Measurements from ENCODE around the gene NDUFB10. TPM values are rescaled to one million over a fixed set of nuclear protein-coding genes. Genes with fewer than 3 reads are reported as not detected.

The NDUFB10 gene
- polyA plus RNA-seq, 1 of the 3 experiments (the other 2 are of a cell fraction), result 468 TPM

GRCh38 chr16:1968146-1968953 lies 9.0 kb downstream of the NDUFB10 start:
- 89% methylated on average over 39 of the region's 41 CpGs for WGBS (ENCODE audit: low lambda C conversion rate)
- H2AFZ ChIP-seq (ENCODE audit: low read depth), result no peak overlapping the region
- H3K4me3 ChIP-seq (ENCODE audit: low read depth in 2 of 2, low read length in 1 of 2), result no peak overlapping the region
- H3K9ac ChIP-seq, result no peak overlapping the region
- H3K79me2 ChIP-seq (ENCODE audit: insufficient read depth), result peaks cover 55% of the 10 kb centered on the region
- peaks cover 12% of the 10 kb centered on the region for H3F3A ChIP-seq (replicated peaks; ENCODE audit: insufficient read depth)
- TF ChIP-seq TCF12 (IDR thresholded peaks at IDR 0.05) (no peak), RAD21 (IDR thresholded peaks at IDR 0.05; ENCODE audit: low read length) (no peak), TAF1 (IDR thresholded peaks at IDR 0.05; ENCODE audit: borderline replicate concordance, low read depth, low read length) (no peak), TEAD4 (IDR thresholded peaks at IDR 0.05; ENCODE audit: borderline replicate concordance, insufficient read depth) (no peak), ELF1 (IDR thresholded peaks at IDR 0.05) (no peak), CTCF (IDR thresholded peaks at IDR 0.05) (no peak)
- POLR2A ChIA-PET, result no interaction called here
- peaks cover 0 to 22% of the 10 kb centered on the region in 2 experiments; a peak in 1 of 4 replicates for H3K4me1 ChIP-seq (ENCODE audit: control insufficient read depth in 1 of 2, insufficient read depth in 2 of 2, low read depth in 1 of 2, low read length in 1 of 2)
- H4K20me1 ChIP-seq (ENCODE audit: insufficient read depth), result peaks cover 9% of the 10 kb centered on the region
- H3K9me2 ChIP-seq, result no peaks in the 10 kb centered on the region
- peaks cover 5% of the 10 kb centered on the region in 2 experiments for H3K36me3 ChIP-seq (replicated peaks in 1 of 2; ENCODE audit: control insufficient read depth in 1 of 2, insufficient read depth in 2 of 2, low read length in 1 of 2)
- no peaks in the 10 kb centered on the region for H3K9me3 ChIP-seq
- H3K27ac ChIP-seq (ENCODE audit: low read depth in 2 of 2, low read length in 1 of 2), result no peak overlapping the region
- DNase-seq, result no peak
- no peaks in the 10 kb centered on the region for H3K27me3 ChIP-seq (ENCODE audit: insufficient read depth)
- CTCF ChIA-PET, result interaction anchor here (1.1 to 2.4 kb wide), 2 partner anchors 15 to 36 kb away, joined by 4 to 5 read pairs; partner anchors contain the start of gene GFER
- H3K4me2 ChIP-seq, result no peak overlapping the region

GRCh38 chr16:1971796-1972489 lies 12.6 kb downstream of the NDUFB10 start, which contains the start of gene TBL3:
TSS of gene TBL3 (plus strand) at chr16:1972053. CDS start at chr16:1972165, 112 bp downstream.
- DNase-seq, result peak; percentile 98
- H3K4me2 ChIP-seq, result peak within 1 kb of the TSS; percentile 87
- TF ChIP-seq MXI1 (IDR thresholded peaks at IDR 0.05; ENCODE audit: low read depth, low read length), result peak; percentile 80
- TF ChIP-seq NFIC (IDR thresholded peaks at IDR 0.05; ENCODE audit: borderline replicate concordance), result no peak
- TF ChIP-seq RAD21 (IDR thresholded peaks at IDR 0.05; ENCODE audit: low read length), result no peak
- peak; percentile 99 for TF ChIP-seq YY1 (IDR thresholded peaks at IDR 0.05; ENCODE audit: low read depth)
- TF ChIP-seq MAX (IDR thresholded peaks at IDR 0.05; ENCODE audit: low read depth), result peak; percentile 92
- peak; percentile 96 for TF ChIP-seq CHD2 (IDR thresholded peaks at IDR 0.05; ENCODE audit: low read length, partially characterized antibody)
- TF ChIP-seq TAF1 (IDR thresholded peaks at IDR 0.05; ENCODE audit: borderline replicate concordance, low read depth, low read length), result peak; percentile 80
- TF ChIP-seq ELF1 (IDR thresholded peaks at IDR 0.05), result peak; percentile 96
- TF ChIP-seq REST (IDR thresholded peaks at IDR 0.05; ENCODE audit: low read depth, low read length), result no peak; the same call in 1 of the 2 replicates
- TF ChIP-seq USF2 (IDR thresholded peaks at IDR 0.05; ENCODE audit: borderline replicate concordance, low read depth, low read length), result no peak
- no peak for TF ChIP-seq USF1 (IDR thresholded peaks at IDR 0.05; ENCODE audit: borderline replicate concordance, low read depth)
- no peak for TF ChIP-seq RXRA (IDR thresholded peaks at IDR 0.05; ENCODE audit: borderline replicate concordance, low read depth)
- no peak for TF ChIP-seq FOXM1 (IDR thresholded peaks at IDR 0.05; ENCODE audit: low read depth)
- no peak for TF ChIP-seq EZH2phosphoT487 (IDR thresholded peaks at IDR 0.05; ENCODE audit: borderline replicate concordance, low read depth)

More at GRCh38 chr16:1971796-1972489, 12.6 kb downstream of the NDUFB10 start, which contains the start of gene TBL3:
- H3K27ac ChIP-seq (ENCODE audit: low read depth in 2 of 2, low read length in 1 of 2), result peak within 1 kb of the TSS; percentile 93 to 98
- no peaks in the 10 kb centered on the region for H3K9me2 ChIP-seq
- 0% methylated on average over 18 of the region's 78 CpGs for WGBS (ENCODE audit: low lambda C conversion rate)
- H3K36me3 ChIP-seq (replicated peaks in 1 of 2; ENCODE audit: control insufficient read depth in 1 of 2, insufficient read depth in 2 of 2, low read length in 1 of 2), result peaks cover 7 to 30% of the 10 kb centered on the region in 2 experiments
- peaks cover 4% of the 10 kb centered on the region for H3F3A ChIP-seq (replicated peaks; ENCODE audit: insufficient read depth)
- peak within 1 kb of the TSS; percentile 75 to 88 for H3K4me3 ChIP-seq (ENCODE audit: low read depth in 2 of 2, low read length in 1 of 2)
- no peaks in the 10 kb centered on the region for H4K20me1 ChIP-seq (ENCODE audit: insufficient read depth)
- ChIA-PET POLR2A (interaction anchor here (1.0 to 2.0 kb wide), 5 partner anchors 11 to 199 kb away, joined by 3 to 10 read pairs (median 5); partner anchors contain the start of genes EME2, GFER and MRPS34), CTCF (interaction anchor here (1.2 to 3.7 kb wide), 4 partner anchors 12 to 181 kb away, joined by 3 to 19 read pairs (median 9); partner anchors contain the start of gene GFER)
- H3K9me3 ChIP-seq, result no peaks in the 10 kb centered on the region
- H2AFZ ChIP-seq (ENCODE audit: low read depth), result peak within 1 kb of the TSS; percentile 89
- no peaks in the 10 kb centered on the region for H3K27me3 ChIP-seq (ENCODE audit: insufficient read depth)
- peak within 1 kb of the TSS; percentile 93 for H3K9ac ChIP-seq
- H3K79me2 ChIP-seq (ENCODE audit: insufficient read depth), result peaks cover 30% of the 10 kb centered on the region
- H3K4me1 ChIP-seq (ENCODE audit: control insufficient read depth in 1 of 2, insufficient read depth in 2 of 2, low read depth in 1 of 2, low read length in 1 of 2), result peaks cover 0 to 9% of the 10 kb centered on the region in 2 experiments; a peak in 1 of 4 replicates
